Nephron (organoid): ENCODE measurements around the gene C2CD3.

ENCODE experiments used
- H3K27ac Mint-ChIP-seq, 3 experiments: 2 replicates each; pipeline ENCODE4 v1.8.0; 2020; ENCODE audit warnings: mixed read lengths in 3 of 3, mild to moderate bottlenecking in 2 of 3, moderate library complexity in 1 of 3
- H3K27me3 Mint-ChIP-seq: 2 replicates; pipeline ENCODE4 v1.8.0; 2021; ENCODE audit warnings: low read depth, mild to moderate bottlenecking, moderate library complexity, mixed read lengths
- H3K36me3 Mint-ChIP-seq: 2 replicates; pipeline ENCODE4 v1.8.0; 2020; ENCODE audit warnings: low read depth, mixed read lengths
- H3K4me1 Mint-ChIP-seq: 2 replicates; pipeline ENCODE4 v1.8.0; 2020; ENCODE audit warnings: mixed read lengths
- H3K4me3 Mint-ChIP-seq, 3 experiments: 2 replicates each; pipeline ENCODE4 v1.8.0; 2020; ENCODE audit warnings: mild to moderate bottlenecking in 3 of 3, mixed read lengths in 3 of 3, moderate library complexity in 2 of 3
- H3K9me3 Mint-ChIP-seq: 2 replicates; pipeline ENCODE4 v1.8.0; 2020; ENCODE audit warnings: mixed read lengths
- TF ChIP-seq, protein P1 (sequence below), 3 experiments: fragments of 200-600 bp; sonication (generic); IDR thresholded peaks; one replicate each; pipeline ENCODE4 v1.5.0; 2021; ENCODE audit warnings: antibody characterized with exemption in 3 of 3; ENCODE audit not compliant: unreplicated experiment in 3 of 3

Gene C2CD3

DNA sequence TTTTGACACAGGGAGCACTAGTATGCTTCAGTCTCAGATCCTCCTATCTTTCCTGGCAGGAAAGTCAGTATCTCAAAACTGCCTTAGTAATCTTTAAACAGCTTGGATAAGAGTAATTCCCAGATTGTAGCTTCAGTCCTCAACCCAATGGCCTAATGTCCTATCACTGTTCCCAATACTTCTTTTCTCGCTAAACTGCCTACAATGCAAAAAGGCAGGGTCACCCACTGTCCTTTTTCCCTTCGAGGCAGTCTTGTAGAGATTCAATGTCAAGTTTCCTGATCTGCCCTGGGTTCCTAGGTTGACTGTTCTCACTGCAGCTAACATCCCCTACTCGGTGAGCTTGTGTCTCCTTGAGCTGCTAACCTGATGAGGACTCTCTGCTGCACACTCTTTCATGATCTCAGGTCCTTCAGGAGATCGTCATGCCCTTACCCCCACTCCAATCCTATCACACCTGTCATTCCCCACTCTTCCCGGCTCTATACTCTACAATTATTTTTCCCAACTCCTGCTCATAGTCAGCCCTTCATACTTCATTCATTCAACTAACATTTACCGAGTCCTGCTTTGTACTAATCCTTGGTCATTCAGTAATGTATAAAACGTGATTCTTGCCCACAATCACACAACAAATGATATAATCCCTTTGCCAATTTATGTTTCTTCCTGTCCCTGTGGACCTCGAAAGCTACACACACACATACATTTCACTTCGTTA, 904 bp downstream of the C2CD3 start:
- TF ChIP-seq, protein P1, sequence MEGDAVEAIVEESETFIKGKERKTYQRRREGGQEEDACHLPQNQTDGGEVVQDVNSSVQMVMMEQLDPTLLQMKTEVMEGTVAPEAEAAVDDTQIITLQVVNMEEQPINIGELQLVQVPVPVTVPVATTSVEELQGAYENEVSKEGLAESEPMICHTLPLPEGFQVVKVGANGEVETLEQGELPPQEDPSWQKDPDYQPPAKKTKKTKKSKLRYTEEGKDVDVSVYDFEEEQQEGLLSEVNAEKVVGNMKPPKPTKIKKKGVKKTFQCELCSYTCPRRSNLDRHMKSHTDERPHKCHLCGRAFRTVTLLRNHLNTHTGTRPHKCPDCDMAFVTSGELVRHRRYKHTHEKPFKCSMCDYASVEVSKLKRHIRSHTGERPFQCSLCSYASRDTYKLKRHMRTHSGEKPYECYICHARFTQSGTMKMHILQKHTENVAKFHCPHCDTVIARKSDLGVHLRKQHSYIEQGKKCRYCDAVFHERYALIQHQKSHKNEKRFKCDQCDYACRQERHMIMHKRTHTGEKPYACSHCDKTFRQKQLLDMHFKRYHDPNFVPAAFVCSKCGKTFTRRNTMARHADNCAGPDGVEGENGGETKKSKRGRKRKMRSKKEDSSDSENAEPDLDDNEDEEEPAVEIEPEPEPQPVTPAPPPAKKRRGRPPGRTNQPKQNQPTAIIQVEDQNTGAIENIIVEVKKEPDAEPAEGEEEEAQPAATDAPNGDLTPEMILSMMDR (IDR thresholded peaks at IDR 0.05; ENCODE audit: unreplicated experiment in 3 of 3), result no peak
- no peak overlapping the region for H3K27ac Mint-ChIP-seq
- peaks cover 6% of the 10 kb centered on the region for H3K4me1 Mint-ChIP-seq
- H3K4me3 Mint-ChIP-seq, result no peak overlapping the region
- peaks cover 15% of the 10 kb centered on the region for H3K36me3 Mint-ChIP-seq
- H3K27me3 Mint-ChIP-seq, result no peaks in the 10 kb centered on the region
- H3K9me3 Mint-ChIP-seq, result no peaks in the 10 kb centered on the region

DNA sequence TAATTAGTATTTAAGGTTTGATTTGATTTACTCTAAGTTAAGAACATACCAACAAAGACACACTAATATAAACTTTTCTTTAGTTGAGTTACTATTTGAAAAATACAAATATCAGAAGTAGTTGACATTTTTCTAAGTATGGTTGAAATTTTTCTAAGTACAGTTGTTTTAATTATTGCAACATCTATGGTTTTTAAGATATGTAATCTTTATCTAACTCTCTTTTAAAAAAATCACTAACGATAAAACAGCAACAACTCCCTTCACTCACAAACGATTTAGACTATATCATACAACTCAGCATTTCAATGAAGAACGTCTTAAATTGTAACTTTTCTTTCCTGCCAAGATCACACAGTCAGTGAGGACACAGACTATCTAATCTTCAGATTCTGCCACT, 2.0 kb downstream of the C2CD3 start:
- Mint-ChIP-seq H3K4me1 (peaks cover 4% of the 10 kb centered on the region), H3K4me3 (peak overlapping the region; percentile 59 to 71 (median 60)), H3K9me3 (no peaks in the 10 kb centered on the region), H3K27ac (no peak overlapping the region), H3K27me3 (no peaks in the 10 kb centered on the region), H3K36me3 (peaks cover 12% of the 10 kb centered on the region)
- TF ChIP-seq, protein P1 (IDR thresholded peaks at IDR 0.05; ENCODE audit: unreplicated experiment in 3 of 3), result no peak

DNA sequence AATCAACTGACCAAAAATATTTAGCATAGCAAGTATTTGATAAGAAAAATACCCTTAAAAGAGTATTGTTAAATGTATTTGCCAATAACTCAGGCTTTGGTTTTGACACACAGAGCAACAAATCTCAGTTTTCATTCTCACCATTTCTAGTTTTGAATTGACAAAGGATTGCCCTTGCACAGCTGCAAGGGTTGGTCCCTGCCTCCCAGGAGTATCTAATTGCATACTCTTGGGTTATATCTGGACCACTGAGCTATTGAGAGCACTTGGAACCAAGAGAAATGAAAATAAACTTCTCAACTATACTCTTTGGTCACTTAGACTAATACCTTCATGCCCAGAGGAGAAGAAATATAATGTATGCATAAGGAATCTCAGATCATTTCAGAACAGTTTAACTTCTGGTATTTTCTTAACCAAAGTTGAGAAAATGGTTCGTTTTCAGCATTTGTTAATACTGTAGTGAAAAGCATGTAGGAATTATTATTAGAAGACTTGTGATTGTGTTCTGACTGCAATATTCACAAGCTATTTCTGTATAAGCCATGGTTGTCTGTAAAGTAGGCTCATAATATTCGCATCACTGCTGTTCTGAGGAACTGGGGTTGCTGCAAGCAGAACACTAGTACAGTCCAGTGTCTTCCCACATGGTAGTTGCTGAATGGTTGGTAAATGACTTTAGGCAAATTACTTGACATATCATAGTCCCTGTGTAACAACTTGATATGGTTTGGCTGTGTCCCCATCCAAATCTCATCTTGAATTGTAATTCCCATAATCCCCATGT, 7.9 kb downstream of the C2CD3 start:
- peaks cover 17% of the 10 kb centered on the region for H3K4me1 Mint-ChIP-seq
- peak overlapping the region in 2 of 3 experiments; percentile 35 to 53 for H3K4me3 Mint-ChIP-seq
- no peaks in the 10 kb centered on the region for H3K27me3 Mint-ChIP-seq
- peak overlapping the region; percentile 54 to 71 (median 65) for H3K27ac Mint-ChIP-seq
- peaks cover 45% of the 10 kb centered on the region for H3K36me3 Mint-ChIP-seq
- no peaks in the 10 kb centered on the region for H3K9me3 Mint-ChIP-seq
- TF ChIP-seq, protein P1 (IDR thresholded peaks at IDR 0.05; ENCODE audit: unreplicated experiment in 3 of 3), result no peak

DNA sequence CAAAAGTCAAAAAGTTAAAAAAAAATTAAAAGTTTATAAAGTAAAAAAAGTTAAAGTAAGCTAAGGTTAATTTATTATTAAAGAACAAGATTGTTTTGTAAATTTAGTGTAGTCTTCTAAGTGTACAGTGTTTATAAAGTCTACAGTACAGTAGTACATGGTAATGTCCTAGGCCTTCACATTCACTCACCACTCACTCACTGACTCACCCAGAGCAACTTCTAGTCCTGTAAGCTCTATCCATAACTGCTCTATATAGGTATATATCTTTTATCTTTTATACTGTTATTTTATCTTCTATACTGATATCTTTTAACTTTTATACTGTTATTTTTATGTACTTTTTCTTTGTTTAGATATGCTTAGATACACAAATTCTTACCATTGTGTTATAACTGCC, 11.2 kb downstream of the C2CD3 start:
- Mint-ChIP-seq H3K9me3 (no peaks in the 10 kb centered on the region), H3K27ac (no peak overlapping the region), H3K4me3 (no peak overlapping the region), H3K36me3 (peaks cover 51% of the 10 kb centered on the region), H3K27me3 (no peaks in the 10 kb centered on the region), H3K4me1 (peaks cover 23% of the 10 kb centered on the region)
- TF ChIP-seq, protein P1 (IDR thresholded peaks at IDR 0.05; ENCODE audit: unreplicated experiment in 3 of 3), result no peak

DNA sequence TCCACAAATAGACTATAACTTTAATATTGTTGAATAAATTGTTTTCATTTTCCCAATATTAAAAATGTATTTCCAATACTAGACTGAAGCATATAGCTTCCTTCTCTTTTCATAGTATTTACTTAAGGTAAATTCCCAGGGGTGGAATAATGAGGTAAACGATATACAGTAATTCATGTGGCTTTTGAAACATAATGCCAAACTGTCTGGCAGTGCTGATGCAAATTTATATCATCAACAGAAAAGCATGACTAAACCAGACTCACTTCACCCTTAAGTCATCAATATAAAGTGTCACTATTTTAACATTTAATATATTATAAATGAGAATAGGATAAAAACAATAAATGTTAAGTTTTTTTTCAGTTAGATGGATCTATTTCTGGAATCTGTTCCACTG, 13.6 kb downstream of the C2CD3 start:
- TF ChIP-seq, protein P1 (IDR thresholded peaks at IDR 0.05; ENCODE audit: unreplicated experiment in 3 of 3), result no peak
- no peak overlapping the region for H3K27ac Mint-ChIP-seq
- H3K27me3 Mint-ChIP-seq, result no peaks in the 10 kb centered on the region
- peaks cover 10% of the 10 kb centered on the region for H3K9me3 Mint-ChIP-seq
- H3K4me3 Mint-ChIP-seq, result no peak overlapping the region
- H3K36me3 Mint-ChIP-seq, result peaks cover 62% of the 10 kb centered on the region
- peaks cover 6% of the 10 kb centered on the region for H3K4me1 Mint-ChIP-seq
